HepG2 (cell line): Measurements from ENCODE around the gene KANSL1. TPM values are rescaled to one million over a fixed set of nuclear protein-coding genes. Genes with fewer than 3 reads are reported as not detected.

Experiments
- ATF7 ChIP-seq, 2 experiments: fragments of 450-650 bp in 1 of 2; sonication (generic) in 1 of 2; formaldehyde crosslinking in 1 of 2; IDR thresholded peaks; 2 replicates each; pipeline versions ENCODE4 v1.4.0 to v1.6.1; 2016 to 2020; ENCODE audit warnings: antibody characterized with exemption in 1 of 2, mild to moderate bottlenecking in 1 of 2, missing genetic modification reagents in 1 of 2
- ATF7-NPFF ChIP-seq: sonication (generic); formaldehyde crosslinking; IDR thresholded peaks from 2 replicates; pipeline ENCODE4 v1.8.1; 2023; ENCODE audit warnings: mild to moderate bottlenecking, low read depth, missing genetic modification reagents, moderate library complexity
- CENPX ChIP-seq: sonication (generic); formaldehyde crosslinking; IDR thresholded peaks from 2 replicates; pipeline ENCODE4 v1.9.0; 2021; ENCODE audit warnings: mild to moderate bottlenecking, missing genetic modification reagents, moderate library complexity
- CERS6 ChIP-seq: sonication (generic); formaldehyde crosslinking; IDR thresholded peaks from 2 replicates; pipeline ENCODE4 v1.5.0; 2020; ENCODE audit warnings: missing genetic modification reagents
- HNF1A ChIP-seq, 2 experiments: sonication (generic) in 1 of 2; formaldehyde crosslinking in 1 of 2; IDR thresholded peaks; 2 replicates each; pipeline versions ENCODE4 v1.4.0 to v1.6.1; 2016 to 2020; ENCODE audit warnings: borderline replicate concordance in 1 of 2, low read depth in 1 of 2, mild to moderate bottlenecking in 1 of 2, missing genetic modification reagents in 1 of 2
- HOXA3 ChIP-seq: sonication (generic); formaldehyde crosslinking; IDR thresholded peaks from 2 replicates; pipeline ENCODE4 v1.5.0; 2020; ENCODE audit warnings: missing genetic modification reagents
- NR2F1 ChIP-seq, 2 experiments: fragments of 450-650 bp in 1 of 2; formaldehyde crosslinking in 1 of 2; IDR thresholded peaks; 2 replicates each; pipeline versions ENCODE4 v1.5.0 to v1.6.1; 2016 to 2020; ENCODE audit warnings: mild to moderate bottlenecking in 1 of 2, missing compliant biosample characterization in 1 of 2, missing genetic modification reagents in 1 of 2, moderate library complexity in 1 of 2
- PREB ChIP-seq: sonication (generic); formaldehyde crosslinking; IDR thresholded peaks from 2 replicates; pipeline ENCODE4 v1.4.0; 2020; ENCODE audit warnings: missing genetic modification reagents
- RARG ChIP-seq: sonication (generic); formaldehyde crosslinking; IDR thresholded peaks from 2 replicates; pipeline ENCODE4 v1.4.0; 2020; ENCODE audit warnings: low read depth, mild to moderate bottlenecking, missing genetic modification reagents
- RXRA ChIP-seq: sonication (generic); formaldehyde crosslinking; IDR thresholded peaks from 2 replicates; pipeline ENCODE4 v1.5.1; 2020; ENCODE audit warnings: missing genetic modification reagents
- SPEN ChIP-seq: sonication (generic); formaldehyde crosslinking; IDR thresholded peaks from 2 replicates; pipeline ENCODE4 v1.5.1; 2020; ENCODE audit warnings: low read depth, mild to moderate bottlenecking, missing genetic modification reagents
- TFDP2 ChIP-seq: sonication (generic); formaldehyde crosslinking; IDR thresholded peaks from 2 replicates; pipeline ENCODE4 v1.4.0; 2020; ENCODE audit warnings: missing genetic modification reagents
- ZKSCAN8 ChIP-seq: IDR thresholded peaks from 2 replicates; pipeline ENCODE4 v1.6.1; 2016; ENCODE audit warnings: borderline replicate concordance, missing genetic modification reagents, missing compliant biosample characterization
- ZNF34 ChIP-seq: sonication (generic); formaldehyde crosslinking; IDR thresholded peaks from 2 replicates; pipeline ENCODE4 v1.4.0; 2020; ENCODE audit warnings: mild to moderate bottlenecking, missing genetic modification reagents, borderline replicate concordance
- ZNF530 ChIP-seq: sonication (generic); formaldehyde crosslinking; IDR thresholded peaks from 2 replicates; pipeline ENCODE4 v1.5.0; 2020; ENCODE audit warnings: low read depth, mild to moderate bottlenecking, missing genetic modification reagents
- ZNF557 ChIP-seq: sonication (generic); formaldehyde crosslinking; IDR thresholded peaks from 2 replicates; pipeline ENCODE4 v1.4.0; 2020; ENCODE audit warnings: missing genetic modification reagents
- polyA plus RNA-seq, 8 experiments: library from polyadenylated mRNA; depleted of rRNA in 3 of 8; stranded (reverse) in 7 of 8; unstranded in 1 of 8; fragments of >200 nt; fragmentation: Illumina TruSeq in 4 of 8; extraction: Trizol in 4 of 8; gene quantifications; 2 replicates each; pipeline versions ENCODE4 v1.2.1 to v1.2.3, GENCODE V29; 2011 to 2016; ENCODE audit warnings: low read depth in 4 of 8, missing spikeins in 1 of 8, mixed read lengths in 1 of 8; ENCODE audit not compliant: insufficient read depth in 1 of 8
- total RNA-seq, 5 experiments: library from RNA; depleted of rRNA; stranded (reverse); fragments of >200 nt; fragmentation: Illumina TruSeq; extraction: Trizol; gene quantifications; 2 replicates each; pipeline ENCODE4 v1.2.3, GENCODE V29; 2016; ENCODE audit warnings: low read depth in 1 of 5
- TF ChIP-seq, protein P1 (sequence below): sonication (generic); formaldehyde crosslinking; IDR thresholded peaks from 2 replicates; pipeline ENCODE4 v1.5.0; 2020; ENCODE audit warnings: missing genetic modification reagents

KANSL1 gene
- total and polyA plus RNA-seq, 2 of the 13 experiments (the other 11 are each of a cell fraction or from before 2014, with no cell fraction given), result 24.0 to 59.6 TPM

GRCh38 chr17:46192439-46193150 is 634 bp downstream of the KANSL1 start (continued):
- no peak for TF ChIP-seq NR2F1 (CRISPR knock-in tag; IDR thresholded peaks at IDR 0.05)
- no peak for TF ChIP-seq TFDP2 (CRISPR knock-in tag)
- no peak for TF ChIP-seq HNF1A (IDR thresholded peaks at IDR 0.05; ENCODE audit: low read depth)
- 0 out of 2 replicates have a peak, but pooled peaks have one; percentile 36 for TF ChIP-seq HNF1A (CRISPR knock-in tag; IDR thresholded peaks at IDR 0.05; ENCODE audit: borderline replicate concordance)
- TF ChIP-seq RXRA (CRISPR knock-in tag), result no peak
- TF ChIP-seq ZNF34 (CRISPR knock-in tag), result no peak
- no peak; the same call in 1 of the 2 replicates for TF ChIP-seq SPEN
- no peak for TF ChIP-seq RARG (CRISPR knock-in tag)
- TF ChIP-seq HOXA3 (CRISPR knock-in tag), result 0 out of 2 replicates have a peak, but pooled peaks have one; percentile 16
- no peak for TF ChIP-seq PREB
- no peak for TF ChIP-seq ZNF530 (CRISPR knock-in tag)
- no peak for TF ChIP-seq ZNF557
- no peak for TF ChIP-seq ATF7-NPFF (CRISPR knock-in tag)
- no peak for TF ChIP-seq CENPX
- TF ChIP-seq ZKSCAN8, result no peak
- TF ChIP-seq ATF7 (IDR thresholded peaks at IDR 0.05), result no peak
- no peak for TF ChIP-seq ATF7 (CRISPR knock-in tag; IDR thresholded peaks at IDR 0.05)
- TF ChIP-seq, protein P1, sequence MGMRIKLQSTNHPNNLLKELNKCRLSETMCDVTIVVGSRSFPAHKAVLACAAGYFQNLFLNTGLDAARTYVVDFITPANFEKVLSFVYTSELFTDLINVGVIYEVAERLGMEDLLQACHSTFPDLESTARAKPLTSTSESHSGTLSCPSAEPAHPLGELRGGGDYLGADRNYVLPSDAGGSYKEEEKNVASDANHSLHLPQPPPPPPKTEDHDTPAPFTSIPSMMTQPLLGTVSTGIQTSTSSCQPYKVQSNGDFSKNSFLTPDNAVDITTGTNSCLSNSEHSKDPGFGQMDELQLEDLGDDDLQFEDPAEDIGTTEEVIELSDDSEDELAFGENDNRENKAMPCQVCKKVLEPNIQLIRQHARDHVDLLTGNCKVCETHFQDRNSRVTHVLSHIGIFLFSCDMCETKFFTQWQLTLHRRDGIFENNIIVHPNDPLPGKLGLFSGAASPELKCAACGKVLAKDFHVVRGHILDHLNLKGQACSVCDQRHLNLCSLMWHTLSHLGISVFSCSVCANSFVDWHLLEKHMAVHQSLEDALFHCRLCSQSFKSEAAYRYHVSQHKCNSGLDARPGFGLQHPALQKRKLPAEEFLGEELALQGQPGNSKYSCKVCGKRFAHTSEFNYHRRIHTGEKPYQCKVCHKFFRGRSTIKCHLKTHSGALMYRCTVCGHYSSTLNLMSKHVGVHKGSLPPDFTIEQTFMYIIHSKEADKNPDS (CRISPR knock-in tag), result no peak
- no peak for TF ChIP-seq CERS6 (CRISPR knock-in tag)
